Adrenal gland (tissue), 5 donors: Measurements from ENCODE around the gene C1orf50.

Experiments
- POLR2A ChIP-seq, 2 donors: fragments of 450-650 bp; IDR thresholded peaks; one replicate each; pipeline ENCODE4 v1.6.1; 2017; ENCODE audit warnings: antibody characterized with exemption in 2 of 2, mild to moderate bottlenecking in 2 of 2, moderate library complexity in 1 of 2
- TF ChIP-seq, protein P1 (sequence below), 6 experiments: fragments of 450-650 bp in 4 of 6; fragments of 200-600 bp in 2 of 6; sonication (generic) in 1 of 6; IDR thresholded peaks; 1 replicate in 5 of 6; 2 replicates in 1 of 6; pipeline versions ENCODE4 v1.5.1 to v1.8.0; 2016 to 2021; ENCODE audit warnings: antibody characterized with exemption in 6 of 6, mild to moderate bottlenecking in 2 of 6, moderate library complexity in 1 of 6
- donor health status: DM: no; HTN: no; CAD: no.

GRCh38 chr1:42776502-42776901 is 9.5 kb downstream of the C1orf50 start:
- TF ChIP-seq, protein P1, sequence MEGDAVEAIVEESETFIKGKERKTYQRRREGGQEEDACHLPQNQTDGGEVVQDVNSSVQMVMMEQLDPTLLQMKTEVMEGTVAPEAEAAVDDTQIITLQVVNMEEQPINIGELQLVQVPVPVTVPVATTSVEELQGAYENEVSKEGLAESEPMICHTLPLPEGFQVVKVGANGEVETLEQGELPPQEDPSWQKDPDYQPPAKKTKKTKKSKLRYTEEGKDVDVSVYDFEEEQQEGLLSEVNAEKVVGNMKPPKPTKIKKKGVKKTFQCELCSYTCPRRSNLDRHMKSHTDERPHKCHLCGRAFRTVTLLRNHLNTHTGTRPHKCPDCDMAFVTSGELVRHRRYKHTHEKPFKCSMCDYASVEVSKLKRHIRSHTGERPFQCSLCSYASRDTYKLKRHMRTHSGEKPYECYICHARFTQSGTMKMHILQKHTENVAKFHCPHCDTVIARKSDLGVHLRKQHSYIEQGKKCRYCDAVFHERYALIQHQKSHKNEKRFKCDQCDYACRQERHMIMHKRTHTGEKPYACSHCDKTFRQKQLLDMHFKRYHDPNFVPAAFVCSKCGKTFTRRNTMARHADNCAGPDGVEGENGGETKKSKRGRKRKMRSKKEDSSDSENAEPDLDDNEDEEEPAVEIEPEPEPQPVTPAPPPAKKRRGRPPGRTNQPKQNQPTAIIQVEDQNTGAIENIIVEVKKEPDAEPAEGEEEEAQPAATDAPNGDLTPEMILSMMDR (IDR thresholded peaks at IDR 0.05), result no peak
- no peak for TF ChIP-seq POLR2A (IDR thresholded peaks at IDR 0.05)
